HG03103 (cell line): ENCODE measurements around the gene ADAMTS7.
"Not testable (repeated sequence)": the region's sequence is repeated elsewhere in the genome, so short reads cannot be mapped to it uniquely, and the experiment has no call there.

ENCODE experiments used
- ATAC-seq: cut with Tn5 transposase; IDR thresholded peaks from one replicate; pipeline ENCODE4 v1.9.1; 2021; ENCODE audit warnings: low read depth; ENCODE audit not compliant: unreplicated experiment

Gene ADAMTS7

GRCh38 chr15:78811124-78811824 is at the start of gene ADAMTS7:
Gene ADAMTS7 (minus strand): TSS chr15:78811464. CDS start chr15:78811220, 244 bp downstream.
- no peak for ATAC-seq

DNA sequence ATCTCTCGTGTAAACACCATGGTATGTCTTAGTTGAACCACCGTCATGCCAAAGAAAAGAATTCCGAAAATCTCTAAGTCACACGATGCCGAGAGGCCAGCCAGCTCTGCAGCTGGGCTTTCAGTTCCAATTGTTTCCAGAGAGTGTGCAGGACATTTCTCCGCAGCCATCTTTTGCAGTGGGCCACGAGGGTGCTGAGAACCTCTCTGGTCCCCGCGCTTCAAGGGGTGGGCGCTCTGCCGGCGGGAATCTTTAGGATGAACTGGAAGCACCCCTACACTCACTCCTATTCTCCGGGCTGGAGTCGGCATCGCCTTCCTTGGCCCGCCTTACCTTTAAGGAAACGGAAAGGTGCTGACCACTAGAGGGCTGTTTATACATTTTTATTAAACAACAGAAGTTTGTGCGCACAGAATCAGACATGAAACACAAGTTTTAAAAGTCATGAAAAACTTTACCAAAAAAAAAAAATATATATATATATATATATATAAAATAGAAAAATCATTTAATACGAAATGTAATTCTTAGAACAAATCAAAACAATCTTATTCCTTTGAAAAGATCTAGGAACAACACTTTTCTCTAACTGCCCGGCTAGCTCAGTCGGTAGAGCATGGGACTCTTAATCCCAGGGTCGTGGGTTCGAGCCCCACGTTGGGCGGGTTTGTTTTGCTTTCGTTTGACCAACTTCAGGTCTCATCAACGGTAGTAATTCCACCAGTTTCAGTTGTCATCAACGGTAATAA is 48.9 kb upstream of the ADAMTS7 start:
- peak; percentile 77 for ATAC-seq

DNA sequence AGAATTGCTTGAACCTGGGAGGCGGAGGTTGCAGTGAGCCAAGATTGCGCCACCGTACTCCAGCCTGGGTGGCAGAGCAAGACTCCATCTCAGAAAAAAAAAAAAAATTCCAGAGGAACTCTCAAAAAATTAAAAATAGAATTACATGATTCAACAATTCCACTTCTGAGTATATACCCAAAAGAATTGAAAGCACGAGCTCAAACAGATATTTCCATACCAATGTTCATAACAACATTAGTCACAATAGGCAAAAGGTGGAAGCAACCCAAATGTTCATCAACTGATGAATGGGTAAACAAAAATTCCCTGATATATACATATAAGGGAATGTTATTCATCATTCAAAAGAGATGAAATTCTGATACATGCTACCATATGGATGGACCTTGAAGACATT is 44.5 kb upstream of the ADAMTS7 start:
- ATAC-seq: no peak

DNA sequence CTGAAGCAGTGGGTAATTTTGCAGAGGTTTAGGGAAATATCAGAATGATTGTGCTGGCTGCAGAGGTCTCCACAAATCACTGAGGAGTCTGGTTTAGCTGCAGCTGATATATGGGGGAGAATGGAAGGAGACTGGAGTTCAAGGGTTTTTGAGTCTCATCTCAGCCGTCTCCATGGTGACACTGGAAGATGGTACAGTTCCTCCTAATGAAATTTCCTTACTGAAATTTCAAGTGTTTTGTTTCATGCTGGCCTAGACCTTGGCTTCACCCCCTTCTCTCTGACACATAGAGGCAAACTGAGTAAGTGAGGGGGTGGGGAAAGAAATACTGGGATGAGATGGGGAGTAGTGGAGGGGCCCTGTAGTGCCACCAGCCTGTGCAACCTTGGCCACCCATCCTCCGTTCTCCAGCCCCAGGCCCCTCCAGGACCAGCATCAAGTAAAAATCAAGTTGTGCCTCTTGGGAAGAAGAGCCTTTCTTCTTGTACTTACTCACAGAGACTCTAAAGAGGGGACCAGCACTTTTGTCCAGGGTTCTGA is 43.6 kb upstream of the ADAMTS7 start:
- no peak for ATAC-seq

DNA sequence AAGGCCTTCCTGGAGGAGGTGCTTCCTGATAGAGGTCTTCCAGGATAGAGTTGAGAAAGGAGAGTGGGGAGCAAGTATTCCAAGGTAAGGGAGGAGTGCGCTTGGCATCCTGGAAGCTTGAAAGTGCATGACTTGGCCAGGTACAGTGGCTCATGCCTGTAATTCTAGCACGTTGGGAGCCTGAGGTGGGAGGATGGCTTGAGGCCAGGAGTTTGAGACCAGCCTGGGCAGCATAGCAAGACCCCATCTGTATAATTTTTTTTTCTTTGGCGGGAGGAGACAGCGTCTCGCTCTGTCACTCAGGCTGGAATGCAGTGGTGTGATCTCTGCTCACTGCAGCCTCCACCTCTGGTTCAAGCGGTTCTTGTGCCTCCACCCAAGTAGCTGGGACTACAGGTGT is 42.2 kb upstream of the ADAMTS7 start:
- no peak for ATAC-seq

DNA sequence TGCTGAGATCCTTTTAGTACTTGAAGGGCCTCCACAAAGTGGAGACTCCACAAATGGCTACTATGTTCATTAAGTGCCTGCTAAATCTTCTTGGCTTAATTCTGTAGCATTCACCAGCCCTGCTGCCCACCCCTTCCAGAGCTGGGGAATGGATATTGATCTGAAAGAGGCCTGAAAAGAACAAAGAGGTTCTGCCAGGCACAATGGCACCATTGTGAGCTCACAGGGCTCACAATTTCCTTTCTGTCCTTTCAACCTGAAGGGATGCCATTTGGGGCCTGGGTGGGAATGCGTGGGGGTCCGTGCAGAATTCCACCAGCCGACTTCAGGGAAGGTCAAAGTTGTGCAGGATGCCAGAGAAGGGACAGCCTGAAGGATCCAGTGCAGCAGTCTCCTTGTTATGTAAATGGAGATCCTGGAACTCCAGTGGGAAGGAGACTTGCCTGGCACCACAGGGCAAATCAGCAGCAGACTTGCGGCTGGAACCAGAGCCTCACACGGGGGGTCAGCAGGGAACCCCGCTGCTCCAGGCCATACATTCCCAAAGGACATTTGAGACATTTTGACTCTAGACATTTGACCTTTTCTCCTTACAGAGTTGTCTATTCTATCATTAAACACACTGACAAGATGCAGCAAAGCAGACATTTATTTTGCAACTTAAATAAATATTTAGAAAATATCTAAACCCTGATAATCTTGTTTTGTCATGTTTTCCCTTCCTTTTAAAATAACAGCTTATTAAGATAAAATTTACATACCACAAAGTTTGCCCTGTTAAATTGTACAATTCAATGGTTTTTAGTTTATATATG is 39.9 kb upstream of the ADAMTS7 start:
- no peak for ATAC-seq

DNA sequence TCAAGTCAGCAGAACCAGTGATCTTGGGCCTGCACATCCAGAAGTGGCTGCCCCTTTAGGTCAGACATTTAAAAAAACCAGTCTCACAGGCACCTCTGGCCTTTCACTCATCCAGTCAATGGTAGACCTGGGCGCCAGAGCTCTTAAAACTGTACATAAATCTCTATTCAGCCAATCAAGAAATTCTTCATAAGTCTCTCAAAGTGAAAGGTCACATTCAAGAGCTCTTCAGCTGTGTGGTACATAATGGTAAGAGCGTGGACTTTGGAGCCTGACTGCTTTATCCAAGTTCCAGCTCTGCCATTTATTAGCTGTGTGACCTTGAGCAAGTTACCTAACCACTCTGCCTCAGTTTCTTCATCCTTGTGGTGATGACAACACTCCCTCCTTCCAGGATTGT is 39.1 kb upstream of the ADAMTS7 start:
- no peak for ATAC-seq

- not testable (repeated sequence) for ATAC-seq
These were observed 36.2 kb upstream of the ADAMTS7 start for GRCh38 chr15:78847387-78847906.

GRCh38 chr15:78846906-78847305 is 35.6 kb upstream of the ADAMTS7 start:
- not testable (repeated sequence) for ATAC-seq

DNA sequence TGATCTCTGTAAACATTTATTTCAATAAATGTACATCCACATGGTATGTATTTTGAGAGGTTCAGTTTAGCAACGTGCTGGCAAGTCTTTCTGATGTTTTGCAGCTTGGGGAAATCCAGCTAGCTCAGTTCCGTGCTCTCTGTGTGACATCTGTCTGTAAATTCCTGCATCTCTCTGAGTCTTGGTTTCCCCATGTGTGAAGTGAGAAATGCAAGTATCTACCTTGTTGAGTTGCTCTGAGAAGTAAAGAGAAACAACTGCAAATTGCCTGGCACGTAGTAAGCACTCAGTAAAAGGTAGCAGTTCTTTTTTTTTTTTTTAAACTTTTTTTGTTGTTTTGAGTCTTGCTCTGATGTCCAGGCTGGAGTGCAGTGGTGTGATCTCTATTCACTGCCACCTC is 31.3 kb upstream of the ADAMTS7 start:
- no peak for ATAC-seq

DNA sequence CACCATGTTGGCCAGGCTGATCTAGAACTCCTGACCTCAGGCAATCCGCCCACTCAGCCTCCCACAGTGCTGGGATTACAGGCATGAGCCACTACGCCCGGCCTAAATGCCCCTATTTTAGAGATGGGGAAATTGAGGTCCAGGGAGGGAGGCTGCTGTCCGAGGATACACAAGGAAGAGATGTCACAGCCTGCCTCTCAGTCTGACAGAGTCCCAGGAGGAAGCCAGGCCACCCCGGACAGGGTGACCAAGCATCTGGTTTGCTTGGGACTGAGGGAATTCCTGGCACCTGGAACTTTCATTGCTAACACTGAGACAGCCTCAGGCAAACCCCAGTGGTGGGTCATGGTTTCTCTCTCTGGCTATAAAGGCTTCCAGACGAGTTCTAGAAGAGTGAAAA is 30.6 kb upstream of the ADAMTS7 start:
- ATAC-seq: no peak

DNA sequence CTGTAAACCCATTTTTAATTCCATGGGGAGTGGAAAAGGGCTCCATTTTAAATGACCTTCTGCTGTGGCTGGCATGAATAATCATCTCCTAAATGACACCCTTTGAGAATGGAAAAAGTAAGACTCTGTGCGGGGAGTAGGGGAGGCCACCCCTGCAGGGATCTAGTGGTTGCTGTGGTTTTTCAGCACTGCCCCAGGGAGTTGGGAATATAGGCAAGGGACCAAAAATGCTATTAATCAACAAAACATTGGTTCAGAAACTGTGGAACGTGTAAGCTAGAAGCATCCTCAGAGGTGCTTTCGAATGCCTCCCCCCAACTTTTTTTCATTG is 30.1 kb upstream of the ADAMTS7 start:
- ATAC-seq: no peak

DNA sequence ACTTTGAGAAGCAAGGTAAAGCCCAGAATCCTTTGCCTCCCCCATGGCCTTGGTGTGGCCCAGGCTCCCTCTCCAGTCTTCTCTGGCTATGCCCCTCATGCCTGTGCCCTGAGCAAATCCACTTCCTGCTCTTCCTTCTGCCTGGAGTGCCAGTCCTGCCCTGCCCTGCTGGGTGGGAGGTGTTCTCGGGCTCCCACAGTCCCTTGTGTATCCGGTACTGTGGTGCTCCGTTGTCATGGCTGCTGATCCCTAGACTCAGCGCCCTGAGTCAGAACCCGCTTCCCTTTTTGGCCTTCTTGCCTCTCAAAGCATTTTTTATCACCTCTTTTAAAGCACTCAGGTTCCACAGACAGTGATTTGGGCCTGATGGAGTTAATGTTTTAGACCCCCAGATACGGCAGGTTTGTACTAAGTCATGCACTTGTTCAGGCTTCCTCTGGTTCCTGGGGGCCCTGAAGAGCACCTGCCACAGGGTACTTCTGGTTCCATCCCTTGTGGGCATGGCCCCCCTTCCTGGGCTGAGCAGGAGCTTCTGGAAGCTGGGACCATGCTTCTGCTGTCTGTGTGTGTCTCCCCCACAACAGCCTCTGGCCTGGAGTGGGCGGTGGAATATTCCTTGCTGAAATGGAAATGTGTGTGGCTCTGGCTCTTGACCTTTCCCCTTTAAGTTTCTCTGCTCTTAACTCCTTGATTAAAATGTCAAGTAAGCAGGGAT is 29.6 kb upstream of the ADAMTS7 start:
- no peak for ATAC-seq

DNA sequence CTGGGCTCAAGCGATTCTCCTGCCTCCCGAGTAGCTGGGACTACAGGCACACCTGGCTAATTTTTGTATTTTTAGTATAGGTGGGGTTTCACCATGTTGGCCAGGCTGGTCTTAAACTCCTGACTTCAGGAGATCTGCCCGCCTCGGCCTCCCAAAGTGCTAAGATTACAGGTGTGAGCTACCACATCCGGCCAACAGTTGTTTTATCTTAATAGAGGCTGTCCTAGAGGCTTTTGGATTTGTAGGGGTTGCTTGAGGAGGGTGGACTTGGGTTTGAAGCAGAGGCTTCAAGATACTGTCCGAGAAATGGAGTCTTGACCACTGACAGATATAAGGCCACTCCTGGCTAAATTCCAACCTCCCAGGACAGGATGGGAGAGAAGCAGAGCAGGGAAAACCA is 27.9 kb upstream of the ADAMTS7 start:
- ATAC-seq: not testable (repeated sequence)

DNA sequence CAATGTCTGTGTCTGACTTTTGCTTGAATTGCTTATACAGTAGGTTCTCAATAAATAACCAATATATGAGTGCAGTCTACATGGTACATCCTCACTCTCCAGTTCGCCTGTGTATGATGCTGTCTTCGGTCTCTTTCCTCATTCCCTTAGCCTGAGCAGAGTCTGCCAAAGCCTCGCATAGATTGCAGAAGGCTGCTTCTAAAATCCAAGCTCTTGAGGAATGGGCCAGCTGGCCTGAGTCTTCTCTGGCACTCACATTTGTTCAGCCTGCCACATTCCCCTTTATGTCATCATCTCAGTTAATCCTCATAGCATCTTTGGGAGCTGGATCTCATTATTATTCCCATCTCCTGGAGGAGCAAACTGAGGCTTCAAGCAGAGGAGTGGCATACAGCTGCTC is 27.2 kb upstream of the ADAMTS7 start:
- ATAC-seq: no peak

DNA sequence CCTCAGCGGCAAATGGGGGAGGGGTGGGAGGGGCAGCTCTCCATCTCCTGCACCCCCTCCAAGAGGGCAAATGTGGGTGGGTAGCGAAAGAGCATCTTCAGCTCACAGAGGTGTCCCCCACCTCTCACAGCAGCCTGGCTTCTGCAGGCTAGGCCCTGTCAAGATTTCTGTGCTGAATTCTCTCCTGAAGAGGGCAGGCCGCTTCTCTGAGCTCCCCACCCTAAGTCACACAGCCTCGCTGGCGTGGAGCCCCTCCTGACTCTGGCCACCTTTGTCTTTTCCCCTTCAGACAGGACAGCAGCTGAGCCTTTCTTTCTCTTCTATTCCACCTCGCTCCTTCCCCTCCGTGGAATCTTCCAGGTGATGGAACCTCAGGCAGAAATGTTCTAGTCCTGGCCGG is 26.3 kb upstream of the ADAMTS7 start:
- ATAC-seq: no peak

- ATAC-seq: no peak
These were observed 25.9 kb upstream of the ADAMTS7 start for GRCh38 chr15:78837131-78837530.

- ATAC-seq: no peak
These were observed 25.1 kb upstream of the ADAMTS7 start for GRCh38 chr15:78836333-78836732.

- no peak for ATAC-seq
These were observed 20.3 kb upstream of the ADAMTS7 start for GRCh38 chr15:78831229-78832207.
